Stimulated activated naive CD8-positive, alpha-beta T cell treated with anti-CD3 and anti-CD28 coated beads, Interleukin-15, Interleukin-2, amounts not matched to agents 100 U/mL and 50 U/mL, for 24 hours (primary cell): ENCODE measurements around the gene RANGRF.
"Not testable (repeated sequence)": the region's sequence is repeated elsewhere in the genome, so short reads cannot be mapped to it uniquely, and the experiment has no call there.

ENCODE experiments used
- ATAC-seq: fragments of 150-1000 bp; cut with Tn5 transposase; one replicate; pipeline ENCODE4 v1.10.0; 2021
- DNase-seq: peaks from one replicate; pipeline ENCODE4 v3.0.0; 2021

The RANGRF gene, protein sequence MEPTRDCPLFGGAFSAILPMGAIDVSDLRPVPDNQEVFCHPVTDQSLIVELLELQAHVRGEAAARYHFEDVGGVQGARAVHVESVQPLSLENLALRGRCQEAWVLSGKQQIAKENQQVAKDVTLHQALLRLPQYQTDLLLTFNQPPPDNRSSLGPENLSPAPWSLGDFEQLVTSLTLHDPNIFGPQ

DNA sequence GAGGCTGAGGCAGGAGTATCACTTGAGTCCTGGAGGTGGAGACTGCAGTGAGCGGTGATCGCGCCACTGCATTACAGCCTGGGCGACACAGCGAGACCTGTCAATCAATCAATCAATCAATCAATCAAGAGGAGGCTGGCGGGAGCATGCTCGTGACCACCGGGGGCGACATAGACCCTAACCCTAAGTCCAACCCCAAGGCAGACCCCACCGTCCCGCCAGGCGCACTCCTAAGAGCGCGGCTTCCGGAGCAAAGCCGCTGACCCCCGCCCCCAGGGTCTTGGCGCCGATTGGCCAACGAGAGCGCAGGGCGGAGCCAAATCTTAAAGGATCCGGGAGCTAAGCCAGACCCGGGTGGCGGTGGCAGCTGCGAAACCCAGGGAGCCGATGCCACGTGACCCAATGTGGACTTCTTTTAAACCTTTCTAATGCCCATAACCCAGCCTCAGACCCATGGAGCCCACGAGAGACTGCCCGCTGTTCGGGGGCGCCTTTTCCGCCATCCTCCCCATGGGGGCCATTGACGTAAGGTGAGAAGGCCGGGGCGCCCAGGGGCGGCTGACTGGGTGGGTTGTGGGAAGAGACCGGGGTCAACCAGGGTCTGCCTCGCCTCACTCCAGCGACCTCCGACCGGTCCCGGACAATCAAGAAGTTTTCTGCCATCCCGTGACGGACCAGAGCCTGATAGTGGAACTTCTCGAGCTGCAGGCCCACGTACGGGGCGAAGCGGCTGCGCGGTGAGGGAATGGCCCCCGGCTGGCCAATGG lies at the start of gene RANGRF:
TSS of gene RANGRF (plus strand) at position 335 of the 767 bp plus-strand sequence. CDS start at position 454, 119 bp downstream.
- ATAC-seq (peak; percentile 90), DNase-seq (peak; percentile 90)

DNA sequence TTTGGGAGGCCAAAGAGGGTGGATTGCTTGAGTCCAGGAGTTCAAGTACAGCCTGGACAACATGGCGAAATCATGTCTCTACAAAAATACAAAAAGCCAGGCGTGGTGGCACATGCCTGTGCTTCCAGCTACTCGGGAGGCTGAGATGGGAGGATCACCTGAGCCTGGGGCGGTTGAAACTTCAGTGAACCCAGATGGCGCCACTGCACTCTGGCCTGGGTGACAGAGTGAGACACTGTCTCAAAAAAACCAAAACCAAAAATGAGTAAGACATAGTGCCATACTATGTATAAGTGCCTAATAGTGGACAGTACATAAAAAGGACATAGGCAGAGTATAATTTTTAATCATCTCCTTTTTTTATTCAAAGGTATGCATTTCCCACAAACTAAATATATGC lies 44.6 kb upstream of the RANGRF start:
- ATAC-seq (no peak), DNase-seq (peak; percentile 26)

DNA sequence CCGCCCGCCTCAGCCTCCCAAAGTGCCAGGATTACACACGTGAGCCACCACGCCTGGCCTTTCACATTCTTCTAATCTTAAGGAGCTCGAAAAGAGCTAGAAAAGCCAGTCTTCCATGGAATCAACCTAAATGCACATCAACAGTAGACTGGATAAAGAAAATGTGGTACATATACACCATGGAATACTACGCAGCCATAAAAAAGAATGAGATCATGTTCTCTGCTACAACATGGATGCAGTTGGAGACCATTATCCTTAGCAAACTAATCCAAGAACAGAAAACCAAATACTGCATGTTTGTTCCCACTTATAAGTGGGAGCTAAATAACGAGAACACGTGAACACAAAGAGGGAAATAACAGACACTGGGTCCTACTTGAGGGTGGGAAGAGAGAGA lies 43.7 kb upstream of the RANGRF start:
- ATAC-seq: no peak
- DNase-seq: no peak

DNA sequence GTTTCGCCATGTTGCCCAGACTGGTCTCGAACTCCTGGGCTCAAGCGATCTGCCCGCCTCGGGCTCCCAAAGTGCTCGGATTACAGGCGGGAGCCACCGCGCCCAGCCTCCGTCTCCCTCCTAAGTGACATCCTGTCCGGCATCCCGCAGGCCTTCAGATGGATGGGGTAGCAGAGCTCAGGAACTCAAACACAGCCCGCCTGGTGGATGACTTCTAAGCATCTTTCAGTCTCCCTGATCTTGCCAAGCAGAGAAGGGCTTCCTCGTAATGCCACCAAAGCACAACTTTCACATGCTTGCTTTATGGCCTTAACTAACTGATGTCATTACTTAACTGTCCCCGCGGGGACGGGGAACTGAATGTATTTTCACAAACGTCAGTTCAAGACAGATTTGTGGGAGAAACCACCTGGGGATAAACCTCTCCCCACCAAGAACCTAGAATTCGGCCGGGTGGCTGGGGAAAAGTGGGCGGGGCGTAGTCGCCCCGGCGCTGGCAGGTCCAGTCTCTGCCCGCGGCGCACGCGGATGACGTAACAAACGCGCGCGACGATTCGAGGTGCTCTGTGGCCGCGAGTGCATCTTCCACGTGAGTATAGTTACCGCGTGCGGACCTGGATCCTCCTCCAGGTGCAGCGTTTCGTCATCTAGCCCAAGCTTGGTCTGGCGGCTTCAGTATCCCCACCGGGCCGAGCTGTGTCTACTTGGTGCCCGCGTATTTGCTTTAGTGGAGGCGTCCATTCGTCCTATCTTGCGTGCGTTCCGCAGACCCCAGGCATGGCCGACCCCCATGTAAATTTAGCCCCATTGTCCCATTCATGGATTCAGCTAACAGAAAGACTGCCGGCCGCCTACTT lies 39.5 kb upstream of the RANGRF start, which contains the start of gene PFAS:
TSS of gene PFAS (plus strand) at position 539 of the 857 bp plus-strand sequence. CDS start 4,649 bp downstream, outside the sequence.
- DNase-seq (peak; percentile 99), ATAC-seq (peak; percentile 67)

DNA sequence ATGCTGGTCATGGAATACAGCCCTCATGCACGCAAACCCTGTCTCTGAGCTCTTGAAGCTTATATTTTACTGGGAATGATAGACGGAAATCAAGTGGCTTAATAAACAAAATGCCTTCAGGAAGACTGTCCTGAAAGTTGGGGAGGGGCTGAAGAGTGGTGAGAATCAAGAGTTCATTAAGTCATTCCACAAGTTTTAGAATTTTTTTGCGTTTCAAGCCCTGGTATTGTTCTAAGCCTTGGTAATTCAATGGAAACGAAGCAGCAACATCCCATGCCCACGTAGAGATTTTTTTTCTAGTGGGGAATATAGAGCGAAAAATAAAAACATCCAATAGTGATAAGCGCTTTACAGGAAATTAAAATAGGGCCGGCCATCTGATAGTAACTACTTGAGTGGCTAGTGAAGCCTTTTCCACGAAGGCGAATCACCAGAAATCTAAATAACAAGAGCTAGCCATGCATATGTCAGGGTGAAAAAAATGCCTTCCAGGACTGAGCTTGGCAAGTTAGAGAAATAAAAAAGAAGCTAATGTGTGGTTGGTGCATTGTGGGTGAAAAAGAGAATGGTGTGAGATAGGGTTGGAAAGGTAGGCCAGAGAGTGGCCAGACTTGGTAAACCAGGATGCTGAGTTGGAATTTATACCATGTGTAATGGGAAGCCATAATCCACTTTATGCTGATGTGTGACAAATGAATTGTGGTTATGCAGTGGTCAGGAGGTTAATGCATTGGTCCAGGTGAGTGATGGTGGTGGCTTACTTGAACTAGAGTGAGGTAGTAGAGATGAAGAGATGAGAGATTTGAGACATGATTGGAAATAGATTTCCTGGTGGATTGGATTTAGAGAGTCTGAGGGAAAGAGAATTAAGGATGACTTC lies 38.6 kb upstream of the RANGRF start:
- no peak for ATAC-seq
- DNase-seq: no peak

DNA sequence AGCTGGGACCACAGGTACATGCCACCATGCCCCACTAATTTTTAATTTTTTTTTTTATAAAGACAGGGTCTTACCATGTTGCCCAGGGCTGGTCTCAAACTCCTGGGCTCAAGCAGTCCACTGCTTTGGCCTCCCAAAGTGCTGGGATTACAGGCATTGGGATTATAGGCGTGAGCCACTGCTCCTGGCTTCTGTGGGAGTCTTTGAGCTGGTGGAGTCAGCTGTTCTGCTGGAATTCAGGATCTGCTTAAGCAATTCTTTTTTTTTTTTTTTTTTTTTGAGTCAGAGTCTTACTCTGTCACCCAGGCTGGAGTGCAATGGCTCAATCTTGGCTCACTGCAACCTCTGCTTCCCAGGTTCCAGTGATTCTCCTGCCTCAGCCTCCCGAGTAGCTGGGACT lies 37.1 kb upstream of the RANGRF start:
- not testable (repeated sequence) for ATAC-seq, DNase-seq

DNA sequence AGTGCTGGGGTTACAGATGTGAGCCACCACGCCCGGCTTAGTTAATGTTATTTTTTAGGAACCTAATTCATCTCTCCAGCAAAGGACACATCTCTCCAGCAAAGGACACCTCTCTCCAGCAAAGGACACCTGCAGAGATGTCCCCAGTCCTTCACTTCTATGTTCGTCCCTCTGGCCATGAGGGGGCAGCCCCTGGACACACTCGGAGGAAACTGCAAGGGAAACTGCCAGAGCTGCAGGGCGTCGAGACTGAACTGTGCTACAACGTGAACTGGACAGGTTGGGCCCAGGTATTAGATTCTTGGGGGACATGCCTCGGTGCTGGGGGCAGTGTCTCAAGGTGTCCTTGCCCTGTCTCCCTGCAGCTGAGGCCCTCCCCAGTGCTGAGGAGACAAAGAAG lies 34.7 kb upstream of the RANGRF start:
- ATAC-seq (no peak), DNase-seq (no peak)

DNA sequence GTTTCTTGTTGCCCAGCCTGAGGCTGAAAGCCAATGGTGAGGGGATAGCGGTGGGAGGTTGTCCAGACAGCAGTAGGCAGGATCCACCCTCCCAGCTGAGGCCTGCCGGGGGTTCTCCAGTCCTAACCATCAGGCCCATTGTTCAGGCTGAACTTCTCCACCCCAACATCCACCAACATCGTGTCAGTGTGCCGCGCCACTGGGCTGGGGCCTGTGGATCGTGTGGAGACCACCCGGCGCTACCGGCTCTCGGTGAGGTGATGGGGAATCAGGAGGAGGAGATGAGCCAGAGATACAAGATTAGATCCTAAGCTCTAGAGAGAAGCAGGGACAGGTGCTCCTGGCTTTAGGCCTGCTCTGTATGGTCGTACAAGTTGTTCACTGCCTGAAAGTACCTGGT lies 33.6 kb upstream of the RANGRF start:
- ATAC-seq: no peak
- DNase-seq: no peak

DNA sequence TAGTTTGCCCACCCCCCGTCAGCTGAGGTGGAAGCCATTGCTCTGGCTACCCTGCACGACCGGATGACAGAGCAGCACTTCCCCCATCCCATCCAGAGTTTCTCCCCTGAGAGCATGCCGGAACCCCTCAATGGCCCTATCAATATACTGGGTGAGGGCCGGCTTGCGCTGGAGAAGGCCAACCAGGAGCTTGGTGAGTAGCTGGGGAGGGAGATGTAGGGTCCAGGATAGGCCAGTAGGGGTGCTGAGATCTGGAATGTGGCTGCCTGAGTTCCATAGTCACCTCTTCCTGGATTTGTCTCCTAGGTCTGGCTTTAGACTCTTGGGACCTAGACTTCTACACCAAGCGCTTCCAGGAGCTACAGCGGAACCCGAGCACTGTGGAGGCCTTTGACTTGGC lies 33.0 kb upstream of the RANGRF start:
- DNase-seq (no peak), ATAC-seq (no peak)

DNA sequence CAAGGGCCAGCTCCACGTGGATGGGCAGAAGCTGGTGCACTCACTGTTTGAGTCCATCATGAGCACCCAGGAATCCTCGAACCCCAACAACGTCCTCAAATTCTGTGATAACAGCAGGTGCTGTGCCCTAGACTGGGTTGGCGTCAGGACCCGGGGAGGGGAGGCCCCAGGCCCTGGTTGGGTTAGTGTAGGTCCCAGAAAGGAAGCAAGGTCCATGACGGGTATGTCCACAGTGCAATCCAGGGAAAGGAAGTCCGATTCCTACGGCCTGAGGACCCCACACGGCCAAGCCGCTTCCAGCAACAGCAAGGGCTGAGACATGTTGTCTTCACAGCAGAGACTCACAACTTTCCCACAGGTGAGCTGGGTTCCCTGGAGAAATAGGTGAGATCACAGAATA lies 32.2 kb upstream of the RANGRF start:
- ATAC-seq: no peak
- no peak for DNase-seq

DNA sequence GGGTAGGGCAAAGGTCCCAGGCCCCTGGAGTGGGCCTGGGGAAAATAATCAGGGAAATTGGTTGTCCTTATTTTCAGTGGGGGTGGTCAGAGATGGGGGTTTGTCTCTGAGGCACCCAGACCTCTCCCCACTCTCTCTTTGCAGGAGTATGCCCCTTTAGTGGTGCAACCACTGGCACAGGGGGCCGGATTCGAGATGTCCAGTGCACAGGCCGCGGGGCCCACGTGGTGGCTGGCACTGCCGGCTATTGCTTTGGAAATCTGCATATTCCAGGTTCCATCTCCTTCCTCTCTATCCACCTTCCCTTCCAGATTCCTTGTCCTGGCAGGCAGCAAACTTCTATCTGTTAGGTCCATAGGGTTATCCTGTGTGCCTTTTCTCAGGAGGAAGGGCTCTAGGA lies 31.8 kb upstream of the RANGRF start:
- DNase-seq (no peak), ATAC-seq (no peak)

DNA sequence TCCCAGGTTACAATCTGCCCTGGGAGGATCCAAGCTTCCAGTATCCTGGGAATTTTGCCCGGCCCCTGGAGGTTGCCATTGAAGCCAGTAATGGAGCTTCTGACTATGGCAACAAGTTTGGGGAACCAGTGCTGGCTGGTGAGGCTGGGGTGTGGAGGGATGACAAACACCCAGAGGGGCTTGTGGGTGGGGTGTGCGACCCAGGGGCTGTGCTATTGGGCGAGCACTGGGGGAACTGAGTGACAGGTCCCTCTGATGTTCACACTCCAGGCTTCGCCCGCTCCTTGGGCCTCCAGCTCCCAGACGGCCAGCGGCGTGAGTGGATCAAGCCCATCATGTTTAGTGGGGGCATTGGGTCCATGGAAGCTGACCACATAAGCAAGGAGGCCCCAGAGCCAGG lies 30.7 kb upstream of the RANGRF start:
- ATAC-seq (no peak), DNase-seq (no peak)

DNA sequence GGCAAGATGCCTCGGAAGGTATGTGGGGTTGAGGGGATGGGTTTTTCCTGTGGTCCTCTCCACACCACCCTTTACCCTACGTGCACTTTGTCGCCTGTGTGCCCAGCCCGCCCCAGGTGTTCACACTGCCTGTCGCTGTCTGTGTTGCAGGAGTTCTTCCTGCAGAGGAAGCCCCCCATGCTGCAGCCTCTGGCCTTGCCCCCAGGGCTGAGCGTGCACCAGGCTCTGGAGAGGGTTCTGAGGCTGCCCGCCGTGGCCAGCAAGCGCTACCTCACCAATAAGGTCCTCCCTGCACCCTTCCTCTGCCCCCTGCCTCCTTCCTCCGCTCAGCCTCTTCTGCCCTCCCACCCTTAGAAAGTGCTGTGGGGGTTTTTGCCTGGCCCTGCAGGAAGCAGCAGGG lies 24.1 kb upstream of the RANGRF start:
- no peak for ATAC-seq
- DNase-seq: no peak

DNA sequence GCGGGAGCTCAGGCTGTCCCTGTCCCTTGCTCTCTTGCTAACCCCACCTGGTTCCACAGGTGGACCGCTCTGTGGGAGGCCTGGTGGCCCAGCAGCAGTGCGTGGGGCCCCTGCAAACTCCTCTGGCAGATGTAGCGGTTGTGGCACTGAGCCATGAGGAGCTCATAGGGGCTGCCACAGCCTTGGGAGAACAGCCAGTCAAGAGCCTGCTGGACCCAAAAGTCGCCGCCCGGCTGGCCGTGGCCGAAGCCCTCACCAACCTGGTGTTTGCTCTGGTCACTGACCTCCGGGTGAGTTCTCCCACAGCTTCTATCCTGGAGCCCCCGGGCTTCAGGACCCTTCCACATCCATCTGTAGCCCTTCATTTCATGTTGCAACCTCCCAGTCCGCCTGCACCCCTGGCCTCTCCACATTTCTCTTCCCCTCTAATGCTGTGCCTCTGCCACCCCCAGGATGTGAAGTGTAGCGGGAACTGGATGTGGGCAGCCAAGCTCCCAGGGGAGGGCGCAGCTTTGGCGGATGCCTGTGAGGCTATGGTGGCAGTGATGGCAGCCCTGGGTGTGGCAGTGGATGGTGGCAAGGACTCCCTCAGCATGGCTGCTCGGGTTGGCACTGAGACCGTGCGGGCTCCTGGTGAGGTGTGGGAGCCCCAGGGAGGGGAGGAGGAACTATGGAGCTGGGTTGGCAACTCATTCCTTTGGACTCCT lies 23.5 kb upstream of the RANGRF start:
- DNase-seq (no peak), ATAC-seq (no peak)

DNA sequence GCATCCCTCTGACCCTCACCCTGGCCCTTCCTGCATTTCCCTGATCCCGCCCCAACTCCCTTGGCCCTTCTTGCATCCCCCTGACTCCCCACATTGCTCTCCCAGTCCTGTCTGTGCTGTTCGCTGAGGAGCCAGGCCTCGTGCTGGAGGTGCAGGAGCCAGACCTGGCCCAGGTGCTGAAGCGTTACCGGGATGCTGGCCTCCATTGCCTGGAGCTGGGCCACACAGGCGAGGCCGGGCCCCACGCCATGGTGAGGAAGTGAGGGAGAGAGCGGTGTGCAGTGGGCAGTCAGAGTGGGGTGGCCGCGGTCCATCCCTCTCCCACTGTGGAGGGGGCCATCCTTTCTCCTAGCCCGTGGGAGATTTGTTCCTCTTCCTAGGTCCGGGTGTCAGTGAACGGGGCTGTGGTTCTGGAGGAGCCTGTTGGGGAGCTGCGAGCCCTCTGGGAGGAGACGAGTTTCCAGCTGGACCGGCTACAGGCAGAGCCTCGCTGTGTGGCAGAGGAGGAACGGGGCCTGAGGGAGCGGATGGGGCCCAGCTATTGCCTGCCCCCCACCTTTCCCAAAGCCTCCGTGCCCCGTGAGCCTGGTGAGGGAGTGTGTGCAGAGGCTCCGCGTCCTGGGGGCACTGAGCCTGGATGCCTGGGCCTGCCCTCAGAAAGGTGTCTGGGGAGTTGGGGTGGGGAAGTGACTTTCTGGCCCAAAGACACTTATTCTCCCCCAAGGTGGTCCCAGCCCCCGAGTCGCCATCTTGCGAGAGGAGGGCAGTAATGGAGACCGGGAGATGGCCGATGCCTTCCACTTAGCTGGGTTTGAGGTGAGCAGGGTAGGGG lies 21.6 kb upstream of the RANGRF start:
- DNase-seq: no peak
- ATAC-seq: no peak

DNA sequence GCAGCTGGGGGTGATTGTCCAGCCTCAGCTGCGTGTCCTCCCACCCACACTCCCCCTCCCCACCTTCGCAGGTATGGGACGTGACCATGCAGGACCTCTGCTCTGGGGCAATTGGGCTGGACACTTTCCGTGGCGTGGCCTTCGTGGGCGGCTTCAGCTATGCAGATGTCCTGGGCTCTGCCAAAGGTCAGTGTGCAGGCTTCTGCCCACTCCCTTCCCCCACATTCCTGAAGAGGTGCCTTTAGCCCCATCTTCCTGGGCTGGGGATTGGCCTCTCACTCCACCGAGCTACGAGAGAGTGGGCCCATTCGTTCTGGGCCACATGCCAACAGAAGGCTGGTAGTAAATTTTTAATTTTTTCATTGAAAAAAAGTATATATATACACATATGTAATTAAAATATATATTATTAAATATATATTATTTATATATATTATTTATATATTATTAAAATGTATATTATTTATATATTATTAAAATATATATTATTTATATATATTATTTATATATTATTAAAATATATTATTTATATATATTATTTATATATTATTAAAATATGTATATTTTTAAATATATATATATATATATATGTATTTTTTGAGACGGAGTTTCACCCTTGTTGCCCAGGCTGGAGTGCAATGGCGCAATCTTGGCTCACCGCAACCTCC lies 20.9 kb upstream of the RANGRF start:
- ATAC-seq (no peak), DNase-seq (no peak)

DNA sequence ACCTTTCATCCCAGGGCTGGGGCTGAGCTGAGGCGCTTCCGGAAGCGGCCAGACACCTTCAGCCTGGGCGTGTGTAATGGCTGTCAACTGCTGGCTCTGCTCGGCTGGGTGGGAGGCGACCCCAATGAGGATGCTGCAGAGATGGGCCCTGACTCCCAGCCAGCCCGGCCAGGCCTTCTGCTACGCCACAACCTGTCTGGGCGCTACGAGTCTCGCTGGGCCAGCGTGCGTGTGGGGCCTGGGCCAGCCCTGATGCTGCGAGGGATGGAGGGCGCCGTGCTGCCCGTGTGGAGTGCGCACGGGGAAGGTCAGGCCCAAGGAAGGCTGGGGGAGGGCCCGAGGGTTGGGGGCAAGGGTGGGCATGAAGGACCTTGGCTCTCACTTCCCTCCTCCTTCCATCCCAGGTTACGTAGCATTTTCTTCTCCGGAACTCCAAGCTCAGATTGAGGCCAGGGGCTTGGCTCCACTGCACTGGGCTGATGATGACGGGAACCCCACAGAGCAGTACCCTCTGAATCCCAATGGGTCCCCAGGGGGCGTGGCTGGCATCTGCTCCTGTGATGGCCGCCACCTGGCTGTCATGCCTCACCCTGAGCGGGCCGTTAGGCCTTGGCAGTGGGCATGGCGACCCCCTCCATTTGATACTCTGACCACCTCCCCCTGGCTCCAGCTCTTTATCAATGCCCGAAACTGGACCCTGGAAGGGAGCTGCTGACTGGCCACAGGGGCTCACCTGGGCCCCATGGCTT lies 19.7 kb upstream of the RANGRF start:
- ATAC-seq: no peak
- DNase-seq: no peak

DNA sequence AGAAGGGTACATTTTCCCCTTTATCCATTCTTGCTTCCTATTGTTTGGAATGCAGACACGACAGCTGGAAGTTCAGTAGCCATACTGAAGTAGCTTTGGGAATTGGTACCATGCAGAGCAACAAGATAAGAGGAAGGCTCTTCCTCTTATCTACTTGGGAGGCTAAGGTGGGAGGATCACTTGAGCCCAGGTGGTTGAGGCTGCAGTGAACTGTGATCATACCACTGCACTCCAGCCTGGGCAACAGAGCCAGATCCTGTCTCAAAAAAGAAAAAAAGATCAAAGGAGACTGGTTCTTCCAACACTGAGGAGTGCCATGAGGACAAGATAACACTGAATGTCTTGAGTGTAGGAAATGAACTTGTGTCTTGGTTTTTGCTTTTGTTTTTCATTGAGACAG lies 16.0 kb upstream of the RANGRF start:
- ATAC-seq: no peak
- DNase-seq: no peak

DNA sequence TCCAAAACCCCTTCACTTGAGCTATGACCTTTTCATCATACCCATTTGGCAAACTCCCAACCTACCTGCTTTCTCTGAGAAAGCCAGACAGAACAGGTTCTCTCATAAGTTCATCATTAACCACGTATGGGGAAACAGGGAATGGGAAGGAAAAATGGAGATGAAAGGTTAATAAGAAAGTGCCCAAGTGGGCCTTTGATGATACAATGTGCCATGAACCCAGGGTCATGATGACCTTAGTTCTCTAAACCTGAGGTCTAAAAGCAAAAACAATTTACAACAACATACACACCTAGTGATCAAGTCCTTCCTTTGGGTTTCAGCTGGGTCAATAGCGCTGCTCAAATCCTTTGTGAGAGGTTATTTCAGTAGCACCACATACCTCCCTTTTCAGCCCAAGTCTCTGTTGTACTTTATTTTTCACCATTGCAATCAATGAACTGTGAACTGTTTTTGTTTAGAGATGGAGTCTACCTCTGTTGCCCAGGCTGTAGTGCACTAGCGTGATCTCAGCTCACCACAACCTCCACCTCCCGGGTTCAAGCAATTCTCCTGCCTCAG lies 14.5 kb upstream of the RANGRF start:
- no peak for ATAC-seq
- no peak for DNase-seq
